Ovary (tissue), 3 donors: Measurements from ENCODE around the gene SLC1A7.

ENCODE experiments used
- POLR2A ChIP-seq: fragments of 450-650 bp; IDR thresholded peaks from one replicate; pipeline ENCODE4 v1.6.1; 2017; ENCODE audit warnings: antibody characterized with exemption, mild to moderate bottlenecking, moderate library complexity
- TF ChIP-seq, protein P1 (sequence below), 3 donors: fragments of 450-650 bp in 2 of 3; fragments of 200-600 bp in 1 of 3; IDR thresholded peaks; one replicate each; pipeline versions ENCODE4 v1.5.1 to v1.8.0; 2016 to 2022; ENCODE audit warnings: antibody characterized with exemption in 3 of 3, mild to moderate bottlenecking in 1 of 3
- donor health status: DM: no; HTN: no; CAD: no.

DNA sequence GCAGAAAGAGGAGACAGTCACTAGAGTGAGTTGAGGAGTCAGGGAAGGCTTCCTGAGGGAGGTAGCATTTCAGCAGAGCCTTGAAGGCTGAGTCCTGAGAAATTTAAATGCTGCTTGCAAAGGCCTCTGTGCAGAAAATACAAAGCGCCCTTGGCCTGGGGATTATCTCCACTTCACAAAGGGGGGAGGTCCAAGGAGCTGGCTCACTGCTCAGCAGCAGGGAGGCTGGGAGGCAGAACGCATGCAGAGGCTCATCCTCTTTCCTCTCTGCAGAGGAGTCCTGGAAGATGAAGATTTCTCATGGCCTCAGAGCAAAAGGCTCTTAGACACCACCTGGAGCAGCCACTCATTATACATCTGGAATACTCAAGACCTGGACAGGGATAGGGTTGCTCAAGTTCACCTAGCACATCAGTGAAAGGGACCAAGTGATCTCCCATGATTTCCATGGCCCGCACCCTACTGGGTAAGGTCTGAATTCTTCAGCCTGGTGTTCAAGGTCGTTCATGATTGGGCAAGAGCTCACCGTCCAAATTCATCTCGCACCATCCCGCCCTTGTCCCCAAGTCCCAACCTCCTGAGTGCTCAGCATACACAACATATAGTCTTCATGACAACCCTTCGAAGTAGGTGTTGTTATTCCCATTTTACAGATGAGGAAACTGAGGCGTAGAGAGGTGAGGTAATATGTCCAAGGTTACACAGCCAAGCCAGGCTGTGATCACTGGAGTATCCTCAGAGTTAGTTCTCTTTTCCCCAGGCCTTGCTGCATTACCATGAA is 9.0 kb downstream of the SLC1A7 start:
- TF ChIP-seq POLR2A: no peak
- TF ChIP-seq, protein P1, sequence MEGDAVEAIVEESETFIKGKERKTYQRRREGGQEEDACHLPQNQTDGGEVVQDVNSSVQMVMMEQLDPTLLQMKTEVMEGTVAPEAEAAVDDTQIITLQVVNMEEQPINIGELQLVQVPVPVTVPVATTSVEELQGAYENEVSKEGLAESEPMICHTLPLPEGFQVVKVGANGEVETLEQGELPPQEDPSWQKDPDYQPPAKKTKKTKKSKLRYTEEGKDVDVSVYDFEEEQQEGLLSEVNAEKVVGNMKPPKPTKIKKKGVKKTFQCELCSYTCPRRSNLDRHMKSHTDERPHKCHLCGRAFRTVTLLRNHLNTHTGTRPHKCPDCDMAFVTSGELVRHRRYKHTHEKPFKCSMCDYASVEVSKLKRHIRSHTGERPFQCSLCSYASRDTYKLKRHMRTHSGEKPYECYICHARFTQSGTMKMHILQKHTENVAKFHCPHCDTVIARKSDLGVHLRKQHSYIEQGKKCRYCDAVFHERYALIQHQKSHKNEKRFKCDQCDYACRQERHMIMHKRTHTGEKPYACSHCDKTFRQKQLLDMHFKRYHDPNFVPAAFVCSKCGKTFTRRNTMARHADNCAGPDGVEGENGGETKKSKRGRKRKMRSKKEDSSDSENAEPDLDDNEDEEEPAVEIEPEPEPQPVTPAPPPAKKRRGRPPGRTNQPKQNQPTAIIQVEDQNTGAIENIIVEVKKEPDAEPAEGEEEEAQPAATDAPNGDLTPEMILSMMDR (IDR thresholded peaks at IDR 0.05): no peak
